Heart right ventricle (tissue), 16 donors: ENCODE measurements around the gene CHST12. TPM values are rescaled to one million over a fixed set of nuclear protein-coding genes. Genes with fewer than 3 reads are reported as not detected.
"Not testable (repeated sequence)": the region's sequence is repeated elsewhere in the genome, so short reads cannot be mapped to it uniquely, and the experiment has no call there.

Experiments
- ATAC-seq, 8 donors: fragments of 200-7000 bp; cut with Tn5 transposase; one replicate each; pipeline ENCODE4 v1.9.1; 2020; ENCODE audit warnings: mild to moderate bottlenecking in 8 of 8, moderate library complexity in 8 of 8, moderate number of reproducible peaks in 1 of 8
- DNase-seq, 2 donors: peaks; one replicate each; pipeline ENCODE4 v3.0.0-alpha.2; 2020
- H3K27ac ChIP-seq, 10 donors: fragments of 200-600 bp; sonication (generic) in 2 of 10; one replicate each; pipeline versions ENCODE4 v1.5.0 to v1.8.0; 2020 to 2022; ENCODE audit warnings: mild to moderate bottlenecking in 3 of 10
- H3K27me3 ChIP-seq, 7 donors: fragments of 200-600 bp; one replicate each; pipeline ENCODE4 v1.8.0; 2021 to 2022; ENCODE audit warnings: mild to moderate bottlenecking in 2 of 7
- H3K36me3 ChIP-seq, 9 donors: fragments of 200-600 bp; sonication (generic) in 1 of 9; one replicate each; pipeline versions ENCODE4 v1.5.0 to v1.8.0; 2020 to 2022; ENCODE audit warnings: mild to moderate bottlenecking in 2 of 9
- H3K4me1 ChIP-seq, 9 donors: fragments of 200-600 bp; sonication (generic) in 1 of 9; one replicate each; pipeline versions ENCODE4 v1.5.0 to v1.8.0; 2020 to 2022; ENCODE audit warnings: mild to moderate bottlenecking in 4 of 9
- H3K4me3 ChIP-seq, 10 donors: fragments of 200-600 bp; sonication (generic) in 2 of 10; one replicate each; pipeline versions ENCODE4 v1.5.0 to v1.8.0; 2020 to 2022; ENCODE audit warnings: mild to moderate bottlenecking in 7 of 10, moderate library complexity in 2 of 10
- H3K9me3 ChIP-seq, 11 donors: fragments of 200-600 bp in 10 of 11; sonication (generic) in 2 of 11; one replicate each; pipeline versions ENCODE4 v1.5.0 to v1.8.0; 2013 to 2022; ENCODE audit warnings: mild to moderate bottlenecking in 2 of 11, control low read depth in 1 of 11, moderate library complexity in 1 of 11
- WGBS, 2 donors: extraction: QIAGEN DNeasy Blood & Tissue Kit; methylation state at CpG; one replicate each; pipeline ENCODE4 v1.1.7; 2013; ENCODE audit warnings: inconsistent platforms in 1 of 2; 5-methylcytosine and 5-hydroxymethylcytosine counted together
- intact Hi-C, 10 donors: fragments of 100-400 bp; cut with DNase I; formaldehyde crosslinking; loops; one replicate each; pipeline versions ENCODE4 v1.11.1 to v1.14.2; 2022
- polyA plus RNA-seq, 2 donors: library from polyadenylated mRNA; stranded (reverse); fragments of 200-250 nt; gene quantifications; one replicate each; pipeline ENCODE4 v1.2.3, GENCODE V29; 2013
- total RNA-seq, 10 donors: library from RNA; stranded (reverse); fragmentation: NEBNext Ultra II Directional in 3 of 10; extraction: Animal tissue kit (Norgen Biotek cat#: 25700) in 3 of 10; gene quantifications; one replicate each; pipeline versions ENCODE4 v1.2.1 to v1.2.4, GENCODE V29; 2021 to 2023
- TF ChIP-seq, protein P1 (sequence below), 9 donors: fragments of 200-600 bp; sonication (generic) in 2 of 9; IDR thresholded peaks; one replicate each; pipeline versions ENCODE4 v1.5.0 to v1.8.0; 2021 to 2022; ENCODE audit warnings: antibody characterized with exemption in 9 of 9, mild to moderate bottlenecking in 5 of 9, moderate library complexity in 1 of 9
- donor health status: Arrhythmogenic right ventricular cardiomyopathy.
- donor health status: ischemic (EF 13 %, LVEDD 7.1; RV severe dilation, severe dysfunction).
- donor health status: healthy with polysubstance abuse.
- donor health status: DM: no; HTN: yes; CAD: no.
- donor health status: DM: no; HTN: no; CAD: no.
- donor health status: ischemic (EF 25% LVEDD 6.9; RV normal size, moderate dysfunction).
- donor health status: ischemic (EF 25% LVEDD 5.7; RV mildly dilated, moderate dysfunction).
- donor health status: healthy.
- donor health status: DM: yes; HTN: yes; CAD: no.
- donor health status: Ischemic cardiomyopathy.
- donor health status: ischemic (EF 35%, LVEDD 5.7; RV mildly dilated, moderate dysfunction).
- donor health status: nonischemic (EF 11% LVEDD 7.7; RV severe dilation, severe dysfunction).
- donor health status: DM: yes; HTN: yes; CAD: no.
- donor health status: PGD.
- donor health status: ischemic (EF 29% LVEDD 5.4; RV normal size, mild dysfunction).
- donor health status: nonischemic (EF 23%, LVEDD 6.1; RV moderate dilation, normal function).

CHST12 gene
- total and polyA plus RNA-seq, 12 donors = 12.4 to 17.2 (median 14.0) TPM

DNA sequence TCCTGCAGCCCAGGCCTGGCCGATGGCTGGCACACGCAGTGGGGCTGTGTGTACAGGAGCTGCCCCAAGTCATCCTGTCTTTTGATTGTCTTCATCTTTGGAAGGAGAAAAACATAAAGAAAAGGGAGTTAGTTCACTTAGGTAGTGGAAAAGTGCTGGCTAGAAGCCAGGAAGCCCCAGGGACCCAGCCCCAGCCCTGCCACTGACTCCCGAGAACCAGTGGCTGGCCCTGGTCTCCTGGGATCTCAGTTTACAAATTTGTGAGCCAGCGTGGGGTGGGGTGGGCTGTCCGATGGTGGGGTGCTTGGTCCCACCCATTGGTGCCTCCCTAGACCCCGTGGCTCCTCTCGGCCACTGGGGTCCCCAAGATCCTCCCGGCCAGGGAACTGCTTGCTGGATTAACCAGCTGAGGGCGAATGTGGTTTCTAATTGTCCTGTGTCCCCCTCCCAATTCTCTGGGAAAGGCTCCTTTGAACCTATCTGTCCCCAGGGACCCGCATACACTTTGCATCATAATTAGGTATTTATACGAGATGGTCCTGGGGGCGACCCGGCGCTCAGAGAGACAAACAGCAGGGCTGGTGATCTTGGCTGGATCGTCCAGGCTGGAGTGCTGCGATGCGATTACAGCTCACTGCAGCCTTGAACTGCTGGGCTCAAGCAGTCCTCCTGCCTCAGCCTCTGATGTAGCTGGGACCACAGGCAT is 16.3 kb upstream of the CHST12 start:
- H3K27ac ChIP-seq = no peak overlapping the region
- 83 to 85% methylated on average over 16 to 17 of the region's 17 CpGs for WGBS, 2 donors
- DNase-seq (no peak), ATAC-seq (no peak)
- peaks cover 0 to 29% (median 15%) of the 10 kb centered on the region in 9 donors for H3K4me1 ChIP-seq
- intact Hi-C loops = no loop called here
- H3K9me3 ChIP-seq = no peaks in the 10 kb centered on the region
- TF ChIP-seq, protein P1, sequence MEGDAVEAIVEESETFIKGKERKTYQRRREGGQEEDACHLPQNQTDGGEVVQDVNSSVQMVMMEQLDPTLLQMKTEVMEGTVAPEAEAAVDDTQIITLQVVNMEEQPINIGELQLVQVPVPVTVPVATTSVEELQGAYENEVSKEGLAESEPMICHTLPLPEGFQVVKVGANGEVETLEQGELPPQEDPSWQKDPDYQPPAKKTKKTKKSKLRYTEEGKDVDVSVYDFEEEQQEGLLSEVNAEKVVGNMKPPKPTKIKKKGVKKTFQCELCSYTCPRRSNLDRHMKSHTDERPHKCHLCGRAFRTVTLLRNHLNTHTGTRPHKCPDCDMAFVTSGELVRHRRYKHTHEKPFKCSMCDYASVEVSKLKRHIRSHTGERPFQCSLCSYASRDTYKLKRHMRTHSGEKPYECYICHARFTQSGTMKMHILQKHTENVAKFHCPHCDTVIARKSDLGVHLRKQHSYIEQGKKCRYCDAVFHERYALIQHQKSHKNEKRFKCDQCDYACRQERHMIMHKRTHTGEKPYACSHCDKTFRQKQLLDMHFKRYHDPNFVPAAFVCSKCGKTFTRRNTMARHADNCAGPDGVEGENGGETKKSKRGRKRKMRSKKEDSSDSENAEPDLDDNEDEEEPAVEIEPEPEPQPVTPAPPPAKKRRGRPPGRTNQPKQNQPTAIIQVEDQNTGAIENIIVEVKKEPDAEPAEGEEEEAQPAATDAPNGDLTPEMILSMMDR (IDR thresholded peaks at IDR 0.05) = no peak
- H3K36me3 ChIP-seq = peaks cover 0 to 11% (median 0%) of the 10 kb centered on the region in 9 donors
- H3K4me3 ChIP-seq = no peak overlapping the region
- H3K27me3 ChIP-seq = no peaks in the 10 kb centered on the region

- TF ChIP-seq, protein P1 (IDR thresholded peaks at IDR 0.05) = no peak
- Histone ChIP-seq H3K9me3 (no peaks in the 10 kb centered on the region), H3K4me1 (peaks cover 0 to 29% (median 15%) of the 10 kb centered on the region in 9 donors), H3K36me3 (peaks cover 0 to 2% (median 0%) of the 10 kb centered on the region in 9 donors), H3K27ac (peak overlapping the region in 8 of 10 donors; percentile 10 to 67 (median 50)), H3K4me3 (no peak overlapping the region), H3K27me3 (no peaks in the 10 kb centered on the region)
- ATAC-seq (peak; percentile 81 to 95 (median 89)), DNase-seq (peak; percentile 57 to 81)
- WGBS, 2 donors = 83 to 84% methylated on average over 31 of the region's 31 CpGs
- intact Hi-C loops = no loop called here
Measured at GRCh38 chr7:2387897-2388636, 15.3 kb upstream of the CHST12 start.

- peak overlapping the region in 8 of 10 donors; percentile 10 to 67 (median 50) for H3K27ac ChIP-seq
- DNase-seq (no peak), ATAC-seq (peak in 1 of 8 donors; percentile 4)
- WGBS, 2 donors = 91 to 97% methylated on average over 5 of the region's 5 CpGs
- H3K4me3 ChIP-seq = no peak overlapping the region
- H3K4me1 ChIP-seq = peaks cover 0 to 35% (median 18%) of the 10 kb centered on the region in 9 donors
- intact Hi-C loops = no loop called here
- H3K36me3 ChIP-seq = no peaks in the 10 kb centered on the region
- TF ChIP-seq, protein P1 (IDR thresholded peaks at IDR 0.05) = no peak
- no peaks in the 10 kb centered on the region for H3K27me3 ChIP-seq
- no peaks in the 10 kb centered on the region for H3K9me3 ChIP-seq
Measured at GRCh38 chr7:2388637-2388954, 14.8 kb upstream of the CHST12 start.

GRCh38 chr7:2390020-2390816 is 13.2 kb upstream of the CHST12 start:
- peak in 1 of 2 donors; percentile 35 for DNase-seq

More at GRCh38 chr7:2390020-2390816, 13.2 kb upstream of the CHST12 start:
- H3K9me3 ChIP-seq, H3K4me3 ChIP-seq, intact Hi-C loops, H3K27me3 ChIP-seq, H3K36me3 ChIP-seq: not testable (repeated sequence)
- peak; percentile 32 to 72 (median 61) for ATAC-seq
- WGBS, 2 donors = 46 to 53% methylated on average over 16 of the region's 16 CpGs
- H3K27ac ChIP-seq = peak overlapping the region in 3 of 10 donors; percentile 4 to 39 (median 31)
- peaks cover 0 to 41% (median 24%) of the 10 kb centered on the region in 9 donors for H3K4me1 ChIP-seq
